Stimulated activated CD8-positive, alpha-beta memory T cell treated with anti-CD3 and anti-CD28 coated beads, Interleukin-12 subunit alpha, Interleukin-12 subunit beta, amount 100 ng/mL, for 4 hours (primary cell): ENCODE data around the gene VCL.

Source experiments
- DNase-seq: peaks from one replicate; pipeline ENCODE4 v3.0.0-alpha.2; 2020; ENCODE audit warnings: low read depth

The VCL gene

DNA sequence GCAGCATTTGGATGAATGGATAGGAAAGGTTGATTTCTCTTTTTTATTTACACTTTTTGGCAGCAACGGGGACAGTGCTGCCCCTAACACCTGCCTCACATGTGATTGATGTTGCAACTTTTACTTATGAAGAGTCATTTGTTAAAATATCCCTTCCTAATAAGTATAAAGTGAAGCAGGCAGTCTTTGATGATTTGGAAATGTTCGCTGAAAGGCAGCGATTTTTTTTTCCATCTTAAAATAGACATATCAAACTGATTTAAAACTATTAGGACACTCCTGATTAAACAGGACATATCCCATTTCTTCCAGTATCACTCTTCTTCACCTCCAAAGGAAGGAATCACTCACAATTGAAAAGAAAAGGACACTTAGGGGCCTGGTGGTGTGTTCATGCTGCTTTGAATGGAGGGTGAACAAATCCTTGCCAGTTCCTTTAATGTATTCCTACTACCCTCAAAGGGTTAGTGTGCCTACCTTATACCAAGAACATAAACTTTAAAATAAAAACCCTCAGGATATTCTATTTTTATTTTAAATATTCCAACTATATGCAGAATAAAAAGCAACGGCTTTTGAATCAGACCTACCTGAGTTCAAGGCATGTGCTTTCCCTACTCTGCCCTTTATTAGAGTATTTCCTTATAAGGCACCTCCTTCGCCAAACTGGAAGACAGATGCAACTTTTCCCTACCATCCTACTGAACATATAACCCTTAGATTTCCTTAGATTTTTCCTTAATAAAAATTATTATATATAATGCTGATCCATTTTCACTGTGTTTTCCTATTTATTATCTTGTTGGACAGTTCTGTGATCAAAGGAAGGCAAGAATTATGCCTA is 154.2 kb downstream of the VCL start:
- DNase-seq: no peak

DNA sequence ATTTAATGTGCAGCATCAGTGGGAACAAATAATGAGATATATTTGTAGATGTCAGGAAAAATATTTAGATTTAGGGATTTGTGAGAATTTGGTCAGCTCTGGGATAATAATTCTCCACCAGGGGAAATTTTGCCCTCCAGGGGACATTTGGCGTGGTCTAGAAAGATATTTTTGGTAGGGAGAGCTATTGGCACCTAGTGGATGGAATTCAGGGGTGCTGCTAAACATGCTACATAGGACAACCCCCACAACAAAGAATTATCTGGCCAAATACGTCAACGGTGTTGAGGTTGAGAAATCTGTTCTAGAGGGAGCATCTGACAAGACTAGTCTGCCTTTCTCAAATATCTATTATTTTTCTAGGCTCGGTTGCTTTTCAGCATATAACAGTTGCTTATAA is 155.2 kb downstream of the VCL start:
- no peak for DNase-seq

DNA sequence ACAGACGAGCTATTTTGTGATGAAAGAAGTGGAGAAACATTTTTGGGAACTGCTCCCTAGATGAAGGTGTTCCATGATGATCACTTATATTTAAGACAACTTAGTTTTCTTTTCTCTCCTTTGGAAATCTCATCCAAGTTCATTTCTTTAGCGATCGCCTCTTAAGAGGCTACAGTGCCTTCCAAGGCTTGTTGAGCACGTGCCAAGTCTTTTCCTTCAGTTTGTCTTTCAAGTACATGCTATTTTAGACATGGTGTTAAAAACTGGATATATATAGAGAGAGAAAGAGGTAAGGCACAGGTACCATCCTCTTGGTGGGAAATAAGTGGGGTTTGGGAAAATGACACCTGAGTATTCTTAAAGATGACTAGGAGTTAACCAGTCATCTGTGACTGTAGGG is 155.8 kb downstream of the VCL start:
- DNase-seq: no peak

DNA sequence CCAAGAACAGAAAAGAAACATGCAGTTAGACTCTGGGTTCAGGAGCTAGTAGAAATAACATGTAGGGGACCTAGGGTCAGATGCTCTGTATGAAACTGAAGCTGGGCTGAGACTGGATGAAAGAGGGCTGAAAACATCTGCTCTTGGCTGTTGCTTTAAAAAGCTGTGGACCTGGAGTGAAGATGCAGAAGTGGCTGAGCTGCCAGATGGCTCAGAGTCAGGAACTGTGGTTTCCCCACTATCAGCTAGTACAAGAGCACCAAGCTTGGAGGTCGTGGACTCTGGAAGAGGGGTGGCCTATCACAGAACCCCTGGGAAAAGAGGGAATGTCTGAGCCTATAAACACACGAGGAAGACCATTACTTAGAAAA is 159.0 kb downstream of the VCL start:
- DNase-seq: no peak

DNA sequence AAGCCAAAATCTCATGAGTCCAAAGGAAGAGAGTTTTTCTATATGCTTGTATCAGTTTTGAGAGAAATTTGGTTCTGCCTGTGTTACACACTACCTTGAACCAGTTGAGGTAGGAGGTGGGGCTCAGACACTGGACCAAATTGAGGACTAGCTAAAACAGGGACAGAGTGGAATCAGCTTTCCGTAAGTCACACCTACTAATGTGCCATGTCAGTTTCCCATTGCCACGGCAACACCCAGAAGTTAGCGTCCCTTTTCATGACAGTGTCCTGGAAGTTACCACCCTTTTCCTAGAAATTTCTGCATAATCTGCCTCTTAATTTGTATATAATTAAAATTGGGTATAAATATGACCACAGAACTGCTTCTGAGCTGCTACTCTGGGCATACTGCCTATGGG is 162.1 kb downstream of the VCL start:
- no peak for DNase-seq

DNA sequence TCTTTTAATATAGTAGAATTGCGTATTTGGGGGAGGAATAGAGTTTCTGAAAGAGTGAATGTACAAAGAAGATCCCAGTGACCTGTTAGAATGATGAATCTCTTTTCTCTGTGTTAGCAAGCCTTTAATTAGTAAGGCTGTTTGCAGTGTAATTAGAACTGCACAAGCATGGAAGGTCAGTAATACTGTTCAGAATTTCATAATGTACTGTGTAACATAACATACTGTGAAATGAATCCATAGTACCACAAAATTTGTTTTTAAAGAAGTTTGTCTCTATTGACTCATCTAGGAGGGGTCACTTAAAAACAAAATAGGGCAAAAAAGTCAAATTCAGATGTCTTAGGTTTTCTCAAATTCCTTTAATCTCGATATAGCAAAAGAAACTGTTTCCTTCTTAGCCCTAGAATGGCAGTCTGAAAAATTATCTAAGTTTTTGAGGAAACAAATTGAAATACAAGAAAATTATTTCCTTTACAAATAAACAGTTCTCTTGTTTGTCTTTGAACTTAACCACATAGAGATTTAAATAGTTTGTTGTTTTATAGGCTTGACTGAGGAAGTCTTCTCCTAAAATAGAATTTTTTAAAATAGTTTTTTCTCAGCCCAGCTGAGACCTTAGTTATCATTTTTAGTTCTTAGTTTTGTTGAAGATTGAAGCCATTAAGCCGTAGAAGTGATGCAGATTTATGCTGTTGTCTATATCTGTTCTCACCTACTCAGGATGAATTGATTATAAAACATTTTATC is 165.6 kb downstream of the VCL start:
- DNase-seq: no peak

DNA sequence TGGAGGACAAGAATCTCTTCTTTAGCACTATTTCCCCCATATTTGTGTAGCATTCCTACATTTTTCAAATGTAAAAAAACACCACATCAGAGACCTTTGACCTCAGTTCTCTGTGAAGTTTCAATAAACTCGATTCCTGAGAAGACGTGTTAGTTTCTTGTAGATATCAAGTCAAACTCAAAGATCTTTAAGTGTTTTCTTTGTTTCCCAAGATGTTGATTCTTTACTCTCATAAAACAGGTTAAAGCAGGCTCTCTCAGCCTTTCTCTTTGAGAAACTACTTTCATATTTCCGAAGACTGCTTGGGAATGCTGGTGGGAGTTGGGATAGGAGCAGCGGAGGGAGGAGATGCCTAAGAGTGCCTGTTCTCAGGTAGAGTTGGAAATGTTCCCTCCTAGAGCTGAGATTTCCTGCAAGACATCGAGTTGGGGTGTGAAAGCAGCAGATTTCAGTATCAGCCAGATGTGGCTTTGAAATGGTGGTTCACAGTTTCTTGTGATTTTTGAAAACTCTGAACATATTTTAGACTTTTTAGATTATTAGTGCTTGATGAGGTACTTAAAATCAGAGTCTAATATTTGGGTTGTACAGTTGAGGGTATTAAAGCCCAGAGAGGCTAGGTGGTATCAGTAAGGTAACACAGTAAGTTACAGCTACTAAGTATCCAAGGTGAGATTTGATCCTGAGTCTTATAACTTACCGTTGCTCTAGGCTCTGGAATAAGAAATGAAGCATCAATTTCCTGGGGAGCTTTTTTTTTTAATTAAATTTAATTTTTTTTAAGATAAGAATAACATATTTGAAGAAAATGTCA is 167.0 kb downstream of the VCL start:
- no peak for DNase-seq

DNA sequence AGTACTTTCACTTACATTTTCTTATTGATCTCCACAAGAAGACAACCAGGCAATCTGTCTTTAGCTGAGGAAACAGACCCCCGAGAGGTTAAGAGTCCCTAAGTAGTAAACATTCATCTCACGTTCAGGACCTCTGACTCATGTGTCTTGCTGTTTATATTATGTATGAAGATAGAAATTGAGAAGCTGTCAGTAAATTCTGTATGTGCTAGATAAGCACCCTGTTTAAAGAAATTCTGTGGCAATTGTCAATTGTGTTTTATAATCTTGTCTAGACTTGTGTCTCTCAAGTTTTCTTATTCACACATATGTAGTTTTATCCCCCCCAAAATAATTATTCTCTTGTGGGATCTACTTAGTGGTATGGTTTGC is 167.6 kb downstream of the VCL start:
- no peak for DNase-seq

DNA sequence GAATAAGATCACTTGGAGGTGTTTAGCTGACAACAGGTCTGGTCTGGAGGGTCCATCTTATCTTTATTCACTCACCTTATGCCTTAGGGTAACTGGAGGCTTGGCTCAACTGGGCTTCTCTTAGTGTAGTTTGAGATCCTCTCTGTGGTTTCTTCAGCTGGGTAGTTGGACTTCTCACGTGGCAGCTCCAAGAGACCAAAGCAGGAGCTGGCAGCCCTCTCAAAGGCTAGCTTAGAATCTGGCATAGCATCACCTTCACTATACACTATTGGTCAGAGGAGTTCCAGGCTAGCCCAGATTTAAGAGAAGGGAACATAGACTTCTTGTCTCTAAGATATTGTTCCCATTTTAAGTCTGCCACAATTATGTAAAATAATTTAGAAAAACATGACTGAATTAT is 169.5 kb downstream of the VCL start:
- no peak for DNase-seq
